DOHH2 (cell line): ENCODE data around the gene LEAP2.

Experiments used
- H3F3A ChIP-seq: fragments of 200-600 bp; sonication (generic), shearing (Covaris generic); 2 replicates; pipeline ENCODE4 v1.6.0; 2016; ENCODE audit warnings: antibody characterized with exemption, mild to moderate bottlenecking; ENCODE audit not compliant: control insufficient read depth, insufficient read depth
- H3K27ac ChIP-seq: fragments of 200-600 bp; sonication (generic); 2 replicates; pipeline ENCODE4 v1.5.1; 2014; ENCODE audit warnings: low read depth, mild to moderate bottlenecking, low read length, moderate library complexity
- H3K27me3 ChIP-seq: fragments of 200-600 bp; sonication (generic); 2 replicates; pipeline ENCODE4 v1.6.1; 2014; ENCODE audit warnings: mild to moderate bottlenecking, low read length, mixed read lengths; ENCODE audit not compliant: control insufficient read depth
- H3K36me3 ChIP-seq: fragments of 200-600 bp; sonication (generic); 2 replicates; pipeline ENCODE4 v1.6.1; 2014; ENCODE audit warnings: mild to moderate bottlenecking, low read length, moderate library complexity, mixed read lengths; ENCODE audit not compliant: control insufficient read depth
- H3K4me1 ChIP-seq: fragments of 200-600 bp; sonication (generic); 2 replicates; pipeline ENCODE4 v1.6.1; 2014; ENCODE audit warnings: mild to moderate bottlenecking, low read length, mixed read lengths; ENCODE audit not compliant: control insufficient read depth
- H3K4me2 ChIP-seq: fragments of 200-600 bp; sonication (generic); 2 replicates; pipeline ENCODE4 v1.6.0; 2014; ENCODE audit warnings: mild to moderate bottlenecking, low read length, moderate library complexity
- H3K4me3 ChIP-seq: fragments of 200-600 bp; sonication (generic); 2 replicates; pipeline ENCODE4 v1.5.1; 2014; ENCODE audit warnings: mild to moderate bottlenecking, low read length, mixed read lengths
- H3K79me2 ChIP-seq: fragments of 200-600 bp; sonication (generic); 2 replicates; pipeline ENCODE4 v1.6.1; 2014; ENCODE audit warnings: mild to moderate bottlenecking, low read length, mixed read lengths; ENCODE audit not compliant: control insufficient read depth
- H3K9me2 ChIP-seq: fragments of 200-600 bp; sonication (generic); replicated peaks from 2 replicates; pipeline ENCODE4 v1.6.1; 2014; ENCODE audit warnings: mild to moderate bottlenecking, low read length, mixed read lengths; ENCODE audit not compliant: control insufficient read depth
- H3K9me3 ChIP-seq: fragments of 200-600 bp; sonication (generic); 2 replicates; pipeline ENCODE4 v1.6.1; 2014; ENCODE audit warnings: antibody characterized with exemption, low read length, mixed read lengths; ENCODE audit not compliant: control insufficient read depth, insufficient read depth
- H4K20me1 ChIP-seq: fragments of 200-600 bp; sonication (generic); 2 replicates; pipeline ENCODE4 v1.6.0; 2014; ENCODE audit warnings: low read depth, mild to moderate bottlenecking, antibody characterized with exemption, low read length, moderate library complexity; ENCODE audit not compliant: control insufficient read depth, insufficient read depth
- CTCF ChIP-seq: fragments of 200-600 bp; sonication (generic); IDR thresholded peaks from one replicate; pipeline ENCODE4 v1.5.1; 2014; ENCODE audit warnings: antibody characterized with exemption, mild to moderate bottlenecking, low read depth, low read length; ENCODE audit not compliant: poor library complexity, severe bottlenecking
- EZH2phosphoT487 ChIP-seq: fragments of 200-600 bp; sonication (generic); IDR thresholded peaks from 2 replicates; pipeline ENCODE4 v1.6.1; 2017; ENCODE audit warnings: borderline replicate concordance, mild to moderate bottlenecking, antibody characterized with exemption, low read length, moderate library complexity, mixed read lengths

Gene LEAP2

GRCh38 chr5:132839426-132840301, 33.8 kb upstream of the LEAP2 start:
- H3K4me1 ChIP-seq: peaks cover 9% of the 10 kb centered on the region
- no peaks in the 10 kb centered on the region for H3K27me3 ChIP-seq
- H3K36me3 ChIP-seq: no peaks in the 10 kb centered on the region
- H3K9me3 ChIP-seq: no peaks in the 10 kb centered on the region
- no peaks in the 10 kb centered on the region for H3K79me2 ChIP-seq
- no peaks in the 10 kb centered on the region for H4K20me1 ChIP-seq
- H3K4me3 ChIP-seq: no peak overlapping the region
- TF ChIP-seq CTCF (no peak), EZH2phosphoT487 (no peak)
- H3K27ac ChIP-seq: no peak overlapping the region
- H3K9me2 ChIP-seq: no peaks in the 10 kb centered on the region
- H3K4me2 ChIP-seq: no peak overlapping the region
- H3F3A ChIP-seq: no peaks in the 10 kb centered on the region

GRCh38 chr5:132840313-132840712, 33.2 kb upstream of the LEAP2 start:
- peaks cover 9% of the 10 kb centered on the region for H3K4me1 ChIP-seq
- no peaks in the 10 kb centered on the region for H4K20me1 ChIP-seq
- H3K27me3 ChIP-seq: no peaks in the 10 kb centered on the region
- no peaks in the 10 kb centered on the region for H3K9me3 ChIP-seq
- no peak for TF ChIP-seq CTCF
- no peak for TF ChIP-seq EZH2phosphoT487
- no peaks in the 10 kb centered on the region for H3K36me3 ChIP-seq
- no peak overlapping the region for H3K4me2 ChIP-seq
- H3F3A ChIP-seq: no peaks in the 10 kb centered on the region
- no peaks in the 10 kb centered on the region for H3K79me2 ChIP-seq
- no peaks in the 10 kb centered on the region for H3K9me2 ChIP-seq
- H3K27ac ChIP-seq: no peak overlapping the region
- no peak overlapping the region for H3K4me3 ChIP-seq

GRCh38 chr5:132840896-132841295, 32.6 kb upstream of the LEAP2 start:
- H3K36me3 ChIP-seq: no peaks in the 10 kb centered on the region
- H3F3A ChIP-seq: no peaks in the 10 kb centered on the region
- H3K27ac ChIP-seq: no peak overlapping the region
- no peak overlapping the region for H3K4me2 ChIP-seq
- TF ChIP-seq EZH2phosphoT487 (no peak), CTCF (no peak)
- no peaks in the 10 kb centered on the region for H4K20me1 ChIP-seq
- H3K9me3 ChIP-seq: no peaks in the 10 kb centered on the region
- no peak overlapping the region for H3K4me3 ChIP-seq
- no peaks in the 10 kb centered on the region for H3K9me2 ChIP-seq
- H3K79me2 ChIP-seq: no peaks in the 10 kb centered on the region
- H3K4me1 ChIP-seq: peaks cover 9% of the 10 kb centered on the region
- no peaks in the 10 kb centered on the region for H3K27me3 ChIP-seq
